K562 (cell line): ENCODE measurements around the gene ABCF3. TPM values are rescaled to one million over a fixed set of nuclear protein-coding genes. Genes with fewer than 3 reads are reported as not detected.

Source experiments
- ARID1B ChIP-seq: fragments of 450-650 bp; IDR thresholded peaks from 2 replicates; pipeline ENCODE4 v1.6.1; 2016; ENCODE audit warnings: antibody characterized with exemption, mild to moderate bottlenecking, inconsistent platforms
- BCL6 ChIP-seq: fragments of 250-450 bp; sonication (Bioruptor Pico); IDR thresholded peaks from 2 replicates; pipeline ENCODE4 v1.4.0; 2020
- CBFA2T2 ChIP-seq: fragments of 450-650 bp; conservative IDR thresholded peaks from 2 replicates; pipeline ENCODE4 v1.6.1; 2017; ENCODE audit warnings: mild to moderate bottlenecking
- CTBP1 ChIP-seq: fragments of 450-650 bp; IDR thresholded peaks from 2 replicates; pipeline ENCODE4 v1.6.1; 2016; ENCODE audit warnings: borderline replicate concordance
- DPF2 ChIP-seq: fragments of 450-650 bp; IDR thresholded peaks from 2 replicates; pipeline ENCODE4 v1.6.1; 2016
- E2F5 ChIP-seq: sonication (generic); formaldehyde crosslinking; IDR thresholded peaks from 2 replicates; pipeline ENCODE4 v1.8.0; 2022; ENCODE audit warnings: mild to moderate bottlenecking, missing genetic modification reagents
- FIP1L1 ChIP-seq: fragments of 200-400 bp; formaldehyde crosslinking; IDR thresholded peaks from 2 replicates; pipeline ENCODE4 v1.6.1; 2018; ENCODE audit warnings: mild to moderate bottlenecking, low read depth, low read length; ENCODE audit not compliant: poor library complexity, severe bottlenecking
- FOSL1 ChIP-seq: fragments of 200-800 bp; sonication (Bioruptor generic); conservative IDR thresholded peaks from 2 replicates; pipeline ENCODE4 v1.6.1; 2016; ENCODE audit warnings: missing genetic modification characterization, missing compliant biosample characterization
- MAX ChIP-seq: sonication (generic); formaldehyde crosslinking; IDR thresholded peaks from 2 replicates; pipeline ENCODE4 v1.9.0; 2022; ENCODE audit warnings: mild to moderate bottlenecking, missing genetic modification reagents
- MYC ChIP-seq, 2 experiments: fragments of 250-450 bp in 1 of 2; sonication (Bioruptor Pico) in 1 of 2; IDR thresholded peaks; 2 replicates each; pipeline versions ENCODE4 v1.5.1 to v1.6.1; 2012 to 2021; ENCODE audit warnings: low read depth in 2 of 2, borderline replicate concordance in 1 of 2, improper control_type of control experiment in 1 of 2, low read length in 1 of 2, mild to moderate bottlenecking in 1 of 2, moderate library complexity in 1 of 2
- PHF21A ChIP-seq: fragments of 450-650 bp; IDR thresholded peaks from 2 replicates; pipeline ENCODE4 v1.6.1; 2017; ENCODE audit warnings: low read depth, borderline replicate concordance
- POLR2AphosphoS5 ChIP-seq: IDR thresholded peaks from 2 replicates; pipeline ENCODE4 v1.6.1; 2011; ENCODE audit warnings: mild to moderate bottlenecking, low read depth, low read length, moderate library complexity; ENCODE audit not compliant: control insufficient read depth, insufficient read depth
- RAD51 ChIP-seq: fragments of 450-650 bp; IDR thresholded peaks from 2 replicates; pipeline ENCODE4 v1.7.1; 2016; ENCODE audit warnings: low read depth, mild to moderate bottlenecking, borderline replicate concordance
- TGIF2 ChIP-seq: sonication (generic); formaldehyde crosslinking; IDR thresholded peaks from 2 replicates; pipeline ENCODE4 v1.8.1; 2022; ENCODE audit warnings: mild to moderate bottlenecking, missing genetic modification reagents, moderate library complexity
- USF1 ChIP-seq: sonication (generic); formaldehyde crosslinking; IDR thresholded peaks from 2 replicates; pipeline ENCODE4 v1.9.0; 2022; ENCODE audit warnings: mild to moderate bottlenecking, missing genetic modification reagents
- USF2 ChIP-seq: sonication (generic); formaldehyde crosslinking; IDR thresholded peaks from 2 replicates; pipeline ENCODE4 v1.5.0; 2020; ENCODE audit warnings: missing genetic modification reagents
- ZBTB7A ChIP-seq: IDR thresholded peaks from 2 replicates; pipeline ENCODE4 v1.6.1; 2011; ENCODE audit warnings: low read depth, mild to moderate bottlenecking, low read length, moderate library complexity, borderline replicate concordance; ENCODE audit not compliant: control insufficient read depth
- ZFP91 ChIP-seq: sonication (generic); formaldehyde crosslinking; IDR thresholded peaks from 2 replicates; pipeline ENCODE4 v1.8.0; 2022; ENCODE audit warnings: mild to moderate bottlenecking, missing genetic modification reagents
- polyA plus RNA-seq, 8 experiments: library from polyadenylated mRNA; depleted of rRNA in 4 of 8; stranded (reverse) in 5 of 8; unstranded in 3 of 8; fragments of >200 nt; fragmentation: Nextera tagmentation in 2 of 8; fragmentation: Illumina TruSeq in 1 of 8; extraction: Ambion mirVana in 2 of 8; extraction: Trizol in 1 of 8; gene quantifications; 2 replicates each; pipeline versions ENCODE4 v1.2.1 to v1.2.3, GENCODE V29; 2011 to 2014; ENCODE audit warnings: inconsistent platforms in 1 of 8, missing spikeins in 1 of 8
- total RNA-seq, 7 experiments: library from RNA; depleted of rRNA in 6 of 7; stranded (reverse); fragments of >200 nt in 6 of 7; fragmentation: Illumina TruSeq in 2 of 7; extraction: Trizol in 2 of 7; gene quantifications; 2 replicates each; pipeline versions ENCODE4 v1.2.1 to v1.2.3, GENCODE V29; 2011 to 2021; ENCODE audit warnings: low replicate concordance in 1 of 7

The ABCF3 gene
- total and polyA plus RNA-seq, 9 of the 15 experiments (the other 6 are each of a cell fraction or from before 2014, with no cell fraction given), result 6.7 to 77.9 (median 45.1) TPM

GRCh38 chr3:184171562-184171961 is 14.4 kb upstream of the ABCF3 start (continued):
- TF ChIP-seq USF2 (CRISPR knock-in tag) (peak; percentile 67), ARID1B (peak; percentile 44), RAD51 (peak; percentile 37; the same call in 1 of the 2 replicates), ZBTB7A (peak; percentile 81; the same call in 1 of the 2 replicates), DPF2 (peak; percentile 42; the same call in 1 of the 2 replicates), E2F5 (CRISPR knock-in tag) (no peak), MAX (peak; percentile 57), TGIF2 (CRISPR knock-in tag) (no peak), PHF21A (0 out of 2 replicates have a peak, but pooled peaks have one; percentile 17), POLR2AphosphoS5 (0 out of 2 replicates have a peak, but pooled peaks have one; percentile 26), MYC (IDR thresholded peaks at IDR 0.05; ENCODE audit: low read depth, low read length) (peak; percentile 79), MYC (CRISPR knock-in tag; IDR thresholded peaks at IDR 0.05; ENCODE audit: borderline replicate concordance, low read depth) (no peak), FOSL1 (tag) (peak; percentile 71), CBFA2T2 (peak; percentile 50), CTBP1 (no peak), FIP1L1 (no peak), ZFP91 (no peak), BCL6 (CRISPR knock-in tag) (no peak), USF1 (CRISPR knock-in tag) (peak; percentile 87)
